ENCODE measurements around the gene PITPNB.

Gene PITPNB

GRCh38 chr22:27853424-27853823, 65.6 kb downstream of the PITPNB start:
- DNase-seq: no peak

- DNase-seq: no peak
Observed at GRCh38 chr22:27851974-27852746, 66.9 kb downstream of the PITPNB start.

GRCh38 chr22:27850000-27850521, 69.0 kb downstream of the PITPNB start:
- DNase-seq: no peak

- no peak for DNase-seq
Observed at GRCh38 chr22:27848005-27848404, 71.1 kb downstream of the PITPNB start.

GRCh38 chr22:27846910-27847309, 72.1 kb downstream of the PITPNB start:
- DNase-seq: no peak

GRCh38 chr22:27846248-27846757, 72.8 kb downstream of the PITPNB start:
- no peak for DNase-seq

GRCh38 chr22:27845644-27846043, 73.4 kb downstream of the PITPNB start:
- no peak for DNase-seq

- DNase-seq: no peak
Observed at GRCh38 chr22:27844656-27845591, 74.1 kb downstream of the PITPNB start.

GRCh38 chr22:27844256-27844655, 74.8 kb downstream of the PITPNB start:
- DNase-seq: no peak

GRCh38 chr22:27843441-27843840, 75.6 kb downstream of the PITPNB start:
- DNase-seq: no peak

- DNase-seq: no peak
Observed at GRCh38 chr22:27842669-27843431, 76.2 kb downstream of the PITPNB start.

GRCh38 chr22:27842201-27842600, 76.9 kb downstream of the PITPNB start:
- no peak for DNase-seq

GRCh38 chr22:27840436-27840835, 78.6 kb downstream of the PITPNB start:
- DNase-seq: no peak

GRCh38 chr22:27839057-27839660, 79.9 kb downstream of the PITPNB start:
- no peak for DNase-seq

GRCh38 chr22:27836181-27836580, 82.9 kb downstream of the PITPNB start:
- DNase-seq: no peak

GRCh38 chr22:27835446-27835845, 83.6 kb downstream of the PITPNB start:
- no peak for DNase-seq

- no peak for DNase-seq
Observed at GRCh38 chr22:27834364-27835185, 84.5 kb downstream of the PITPNB start.

GRCh38 chr22:27833803-27834202, 85.3 kb downstream of the PITPNB start:
- no peak for DNase-seq

GRCh38 chr22:27832606-27833005, 86.5 kb downstream of the PITPNB start:
- DNase-seq: no peak

GRCh38 chr22:27829620-27830019, 89.4 kb downstream of the PITPNB start:
- DNase-seq: no peak
